NT2/D1 (cell line): ENCODE results near the gene HECTD3.

Experiments used
- YY1 ChIP-seq: IDR thresholded peaks from 2 replicates; pipeline ENCODE4 v1.6.1; 2011; ENCODE audit not compliant: insufficient read length, insufficient read depth
- ZNF274 ChIP-seq: IDR thresholded peaks from 2 replicates; pipeline ENCODE4 v1.6.1; 2011; ENCODE audit warnings: mild to moderate bottlenecking, low read depth, low read length

DNA sequence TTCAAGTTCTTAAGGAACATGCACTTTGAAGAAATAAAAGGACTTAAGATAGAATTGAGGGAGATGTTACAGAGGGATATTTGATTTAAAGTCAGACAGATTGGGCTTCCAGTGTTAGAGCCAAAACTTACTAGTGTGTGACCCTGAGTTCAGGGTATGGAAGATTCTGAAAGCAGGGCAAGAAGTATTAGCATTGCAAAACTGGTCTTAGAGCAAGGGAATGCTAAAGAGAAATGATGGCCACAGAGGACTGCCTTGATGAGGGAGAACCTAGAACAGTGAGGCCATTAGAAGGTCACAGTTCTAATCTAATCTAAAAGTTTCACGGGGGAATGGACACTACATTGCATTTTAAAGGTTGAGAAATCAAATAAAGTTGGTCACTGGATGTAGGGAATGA is 46.4 kb upstream of the HECTD3 start:
- TF ChIP-seq ZNF274 = no peak
- TF ChIP-seq YY1 = no peak
